HG03354 (cell line): ENCODE results near the gene KYAT1.

Experiments
- ATAC-seq: cut with Tn5 transposase; IDR thresholded peaks from one replicate; pipeline ENCODE4 v1.9.1; 2021; ENCODE audit warnings: mild to moderate bottlenecking; ENCODE audit not compliant: unreplicated experiment, poor library complexity, severe bottlenecking

The KYAT1 gene

GRCh38 chr9:128881884-128882676 is at the start of gene KYAT1, which contains the start of gene LRRC8A:
TSS of gene KYAT1 (minus strand) at chr9:128881950. CDS start at chr9:128845405, 36,545 bp downstream.
TSS of gene LRRC8A (plus strand) at chr9:128882133. CDS start at chr9:128907165, 25,032 bp downstream.
- peak; percentile 89 for ATAC-seq

GRCh38 chr9:128929560-128929959 is 47.8 kb upstream of the KYAT1 start:
- no peak for ATAC-seq

GRCh38 chr9:128928624-128929023 is 46.9 kb upstream of the KYAT1 start:
- no peak for ATAC-seq

GRCh38 chr9:128927731-128928411 is 46.1 kb upstream of the KYAT1 start:
- ATAC-seq, result no peak

- ATAC-seq, result no peak
Measured at GRCh38 chr9:128923493-128923883, 41.7 kb upstream of the KYAT1 start.

GRCh38 chr9:128921881-128922763 is 40.4 kb upstream of the KYAT1 start:
- ATAC-seq, result no peak

GRCh38 chr9:128920381-128921058 is 38.8 kb upstream of the KYAT1 start, which contains the start of gene PHYHD1:
TSS of gene PHYHD1 (plus strand) at chr9:128920982. CDS start at chr9:128922324, 1,342 bp downstream.
- ATAC-seq, result no peak

GRCh38 chr9:128919402-128920089 is 37.8 kb upstream of the KYAT1 start:
- ATAC-seq, result no peak

GRCh38 chr9:128918921-128919320 is 37.2 kb upstream of the KYAT1 start:
- no peak for ATAC-seq

GRCh38 chr9:128917151-128917849 is 35.5 kb upstream of the KYAT1 start:
- ATAC-seq, result no peak

GRCh38 chr9:128916745-128917144 is 35.0 kb upstream of the KYAT1 start:
- ATAC-seq, result no peak

- ATAC-seq, result no peak
Measured at GRCh38 chr9:128916204-128916603, 34.5 kb upstream of the KYAT1 start.

GRCh38 chr9:128913995-128914772 is 32.4 kb upstream of the KYAT1 start:
- ATAC-seq, result no peak

- ATAC-seq, result no peak
Measured at GRCh38 chr9:128913048-128913900, 31.5 kb upstream of the KYAT1 start.

- no peak for ATAC-seq
Measured at GRCh38 chr9:128912270-128912853, 30.6 kb upstream of the KYAT1 start.

GRCh38 chr9:128911529-128912035 is 29.8 kb upstream of the KYAT1 start:
- no peak for ATAC-seq
